Caki2 (cell line): ENCODE results near the gene CIDEB. TPM values are rescaled to one million over a fixed set of nuclear protein-coding genes. Genes with fewer than 3 reads are reported as not detected.
"Not testable (repeated sequence)": the region's sequence is repeated elsewhere in the genome, so short reads cannot be mapped to it uniquely, and the experiment has no call there.

Source experiments
- DNase-seq: peaks from one replicate; pipeline ENCODE4 v3.0.0-alpha.2; 2015; ENCODE audit warnings: low read depth
- in situ Hi-C: cut with HindIII; loops from 2 replicates; pipeline ENCODE4 v1.10.0; 2016; ENCODE audit warnings: low sequenced_read_pairs, low pct_unique_long_range_greater_than_20kb, mixed read lengths
- total RNA-seq: library from RNA; depleted of rRNA; stranded (reverse); fragments of >200 nt; shearing (Covaris generic); gene quantifications from 2 replicates; pipeline ENCODE4 v1.2.3, GENCODE V29; 2014; ENCODE audit warnings: low replicate concordance

CIDEB gene
- total RNA-seq, 1 experiment from 2014 or later: 1.0 TPM

DNA sequence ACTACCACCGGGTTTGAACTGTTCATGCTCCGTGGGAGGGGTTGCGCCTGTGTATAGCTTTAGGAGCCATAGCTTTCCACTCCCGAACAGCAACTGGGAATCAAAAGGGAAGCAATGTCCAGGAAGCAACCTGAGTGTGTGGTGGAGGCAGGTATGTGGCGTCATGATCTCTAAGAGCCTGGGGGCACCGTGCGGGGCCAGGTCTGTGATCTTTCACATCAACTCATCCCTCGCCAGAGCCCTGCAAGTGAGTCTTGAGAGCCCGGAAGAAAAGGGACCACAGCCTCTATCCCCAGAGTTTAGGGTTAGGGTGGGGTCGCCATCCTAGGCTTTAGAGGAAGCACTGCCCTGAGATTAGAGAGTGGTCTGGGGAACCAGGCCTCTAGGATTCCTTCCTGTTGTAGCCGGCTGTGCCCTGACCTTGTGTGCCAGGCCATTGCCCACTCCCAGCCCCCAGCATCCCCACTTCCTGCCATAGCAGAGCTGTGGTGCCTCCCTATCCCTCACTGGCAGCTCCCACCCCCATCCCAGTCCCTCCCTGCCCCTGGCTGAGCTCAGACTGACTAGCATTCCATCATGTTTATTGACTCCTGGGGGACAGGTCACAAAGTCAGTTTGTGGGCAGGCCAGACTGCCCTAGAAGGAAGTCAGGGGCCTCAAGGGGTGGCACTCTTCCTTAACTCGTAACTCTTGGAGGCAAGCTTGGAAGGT is 27.8 kb upstream of the CIDEB start:
- DNase-seq: no peak
- in situ Hi-C loops: loop anchor here (10.0 kb wide), 1 partner anchor 99 kb away; no protein-coding TSS in a partner anchor

DNA sequence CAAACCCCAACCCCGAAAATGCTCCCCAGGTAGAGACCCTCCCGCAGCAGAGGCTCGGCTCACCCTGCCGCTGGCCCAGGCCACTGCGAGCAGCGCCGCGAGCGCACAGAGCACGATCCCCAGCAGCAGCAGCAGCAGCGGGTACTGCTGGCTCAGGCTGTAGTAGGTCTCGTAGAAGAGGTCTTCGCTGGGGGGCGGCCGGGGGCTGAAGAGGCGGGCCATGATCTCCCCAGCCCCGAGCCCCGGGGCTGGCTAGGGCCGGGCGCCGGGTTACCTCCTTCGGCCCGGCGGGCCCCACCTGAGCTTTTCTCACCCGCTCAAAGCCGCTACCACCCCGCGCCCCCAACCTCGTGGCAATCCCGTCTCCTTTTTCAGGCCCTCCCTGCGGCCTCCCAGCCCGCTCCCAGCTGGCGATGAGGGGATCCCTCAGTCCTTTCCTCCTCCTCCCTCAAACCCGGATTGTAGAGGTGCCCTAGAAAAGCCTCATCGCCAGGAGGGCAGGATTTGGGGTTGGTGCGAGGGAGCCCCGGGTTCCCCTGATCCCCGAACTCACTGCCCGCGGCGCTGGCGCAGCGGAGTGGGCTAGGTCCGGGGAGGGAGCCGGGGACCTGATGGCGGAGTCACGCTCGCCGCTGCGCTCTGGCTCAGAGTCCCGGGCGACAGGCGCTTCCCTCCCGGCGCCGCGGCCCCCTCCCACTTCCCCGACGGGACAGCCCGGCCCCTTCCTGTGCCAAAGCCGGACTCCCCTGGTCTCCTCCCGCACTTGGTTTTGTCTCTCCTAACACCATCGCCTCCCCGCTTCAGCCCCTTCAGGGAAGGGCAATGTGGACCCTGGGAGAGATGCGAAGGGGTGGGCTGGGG is 26.9 kb upstream of the CIDEB start, which contains the start of gene ADCY4:
Gene ADCY4 (minus strand): TSS at position 641 of the 861 bp plus-strand sequence. CDS start 419 bp downstream, at position 222.
- in situ Hi-C loops: loop anchor here (10.0 kb wide), 1 partner anchor 100 kb away; no protein-coding TSS in a partner anchor
- no peak for DNase-seq

DNA sequence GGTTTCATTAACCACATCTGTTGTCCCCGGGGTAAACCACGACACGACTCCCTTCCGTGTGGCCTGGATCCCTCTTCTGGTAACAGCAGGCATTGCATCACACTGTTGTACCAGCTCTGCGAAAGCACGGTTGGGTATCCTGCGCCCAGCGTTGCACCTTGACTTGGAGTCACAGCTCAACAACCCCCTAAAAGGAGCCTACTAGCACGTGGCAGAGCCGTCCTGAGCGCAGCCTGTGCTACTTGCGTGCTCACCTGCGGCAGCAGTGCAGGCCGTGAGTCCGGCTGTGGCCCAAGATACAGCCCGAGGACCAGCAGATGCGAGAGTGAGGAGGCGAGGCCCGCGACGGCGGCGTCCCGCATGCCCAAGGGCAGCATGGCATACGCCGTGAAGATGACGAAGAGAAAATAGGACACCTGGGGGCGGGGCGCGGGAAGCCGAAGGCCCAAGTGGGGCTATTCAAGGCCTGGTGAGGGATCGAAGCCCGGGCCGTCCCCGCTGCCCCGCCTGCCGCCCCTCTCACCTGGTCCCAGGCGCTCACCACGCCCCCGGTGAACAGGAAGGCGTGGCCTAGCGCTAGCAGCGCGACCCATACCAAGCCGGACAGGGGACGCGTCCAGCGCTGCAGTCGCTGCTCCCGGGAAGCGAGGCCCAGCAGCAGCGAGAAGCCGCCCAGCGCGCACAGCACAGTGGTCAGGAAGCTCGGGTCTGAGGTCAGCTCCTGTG is 24.7 kb upstream of the CIDEB start:
- in situ Hi-C loops: loop anchor here (10.0 kb wide), 1 partner anchor 102 kb away; no protein-coding TSS in a partner anchor

DNA sequence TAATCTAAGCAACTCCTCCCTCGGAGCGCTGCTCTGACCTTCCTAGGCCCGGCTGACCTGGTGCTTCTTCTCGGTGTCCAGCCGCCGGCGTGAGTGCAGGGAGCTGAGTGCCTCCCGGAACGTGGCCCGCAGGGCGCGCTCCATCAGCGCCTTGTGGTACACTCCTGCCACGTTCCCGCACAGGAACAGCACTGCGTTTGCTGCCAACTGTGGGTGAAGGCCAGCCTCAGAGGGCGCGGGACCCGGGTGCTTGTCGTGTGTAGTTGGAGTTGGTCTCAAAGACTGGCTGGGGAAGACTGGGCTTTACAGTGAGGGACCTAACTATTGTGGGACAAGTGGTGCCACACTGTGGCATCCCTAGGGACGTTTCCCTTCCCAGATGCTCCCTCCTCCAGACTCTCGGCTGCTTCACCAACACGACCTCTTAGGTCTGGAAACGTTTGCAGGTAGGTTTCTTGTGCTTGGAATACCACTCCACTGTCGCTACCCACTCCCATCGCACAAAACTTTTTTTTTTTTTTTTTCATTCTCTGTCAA is 24.0 kb upstream of the CIDEB start:
- DNase-seq: no peak
- in situ Hi-C loops: loop anchor here (10.0 kb wide), 1 partner anchor 103 kb away; no protein-coding TSS in a partner anchor

More for the DNA sequence above, 24.7 kb upstream of the CIDEB start:
- peak; percentile 22 for DNase-seq

DNA sequence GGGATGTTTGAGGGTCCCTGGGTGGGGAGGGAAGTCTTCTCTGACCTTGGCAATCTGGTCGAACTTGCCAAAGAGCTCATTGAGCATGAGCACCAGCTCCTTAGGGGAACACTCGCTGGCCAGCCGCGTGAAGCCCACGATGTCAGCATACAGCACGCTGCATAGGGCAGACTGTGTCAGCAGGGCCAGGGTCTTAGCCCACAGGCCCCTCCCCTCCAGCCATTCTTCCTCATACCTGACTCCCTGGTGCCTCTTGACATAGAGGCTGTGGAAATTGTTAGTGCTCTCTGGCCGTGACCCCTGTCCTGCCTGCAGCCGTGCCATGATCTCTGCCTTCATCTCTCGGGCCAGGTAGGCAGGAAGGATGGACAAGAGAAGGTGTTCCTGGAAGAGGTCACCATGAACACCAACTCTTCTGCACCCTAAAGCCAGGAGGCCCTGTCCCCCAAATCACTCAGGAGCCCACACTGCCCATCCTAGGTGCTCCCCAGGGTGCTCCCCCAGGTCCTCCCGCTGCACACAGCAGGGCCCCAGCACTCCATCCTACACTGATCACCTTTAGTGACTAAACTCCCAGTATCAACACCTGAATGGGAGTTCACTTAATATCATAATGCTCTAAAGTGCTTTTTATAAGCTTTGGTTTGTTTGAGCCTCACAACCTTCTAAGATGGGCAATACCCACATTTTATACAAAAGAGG is 23.3 kb upstream of the CIDEB start:
- no peak for DNase-seq
- in situ Hi-C loops: loop anchor here (10.0 kb wide), 1 partner anchor 104 kb away; no protein-coding TSS in a partner anchor

DNA sequence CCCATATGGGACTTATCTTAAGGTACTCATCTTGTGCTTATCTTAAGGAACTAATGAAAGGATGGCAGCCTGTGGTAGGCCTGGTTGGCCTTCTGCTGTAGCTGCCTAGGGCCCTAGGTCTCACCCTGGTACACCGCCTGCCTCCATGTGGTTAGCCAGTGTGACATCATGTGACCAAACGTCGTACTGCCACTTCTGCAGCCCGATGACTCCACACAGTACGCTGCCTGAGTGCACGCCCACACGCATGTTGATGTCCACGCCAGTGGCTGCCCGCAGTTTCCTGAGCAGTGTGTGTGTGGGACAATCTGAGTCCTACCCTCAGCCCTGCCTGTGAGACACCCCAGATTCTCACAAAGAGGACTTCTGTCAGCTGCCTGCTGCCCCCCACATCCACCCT is 22.0 kb upstream of the CIDEB start:
- in situ Hi-C loops: loop anchor here (10.0 kb wide), 1 partner anchor 105 kb away; no protein-coding TSS in a partner anchor
- DNase-seq: no peak

DNA sequence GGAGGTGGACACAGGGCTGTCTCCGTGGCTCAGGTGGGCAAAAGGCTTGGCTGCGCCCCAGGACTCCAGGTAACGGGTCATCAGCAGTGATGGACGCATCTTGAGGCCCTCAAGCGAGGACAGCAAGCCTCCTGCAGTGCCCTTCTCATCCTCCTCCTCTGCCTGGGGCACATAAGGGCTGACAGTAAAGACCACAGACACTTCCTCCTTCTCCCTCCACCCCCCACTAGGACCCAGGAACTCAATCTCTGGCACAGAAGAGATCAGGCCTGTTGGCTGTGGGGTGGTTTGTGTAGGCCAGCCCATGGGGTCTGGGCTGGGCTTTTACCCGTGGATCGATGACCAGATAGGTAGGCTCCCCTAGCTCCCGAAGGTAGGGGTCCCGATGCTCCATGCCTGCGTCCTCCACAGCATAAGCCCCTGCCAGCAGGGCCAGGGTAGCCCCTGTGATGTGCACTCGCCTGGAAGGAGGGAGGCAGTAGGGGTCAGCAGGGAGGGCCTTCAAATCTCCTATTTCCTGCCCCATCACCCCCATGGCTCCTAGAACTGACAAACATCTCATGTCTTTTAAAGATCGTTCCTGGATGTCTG is 21.4 kb upstream of the CIDEB start:
- in situ Hi-C loops: no loop called here
- no peak for DNase-seq

DNA sequence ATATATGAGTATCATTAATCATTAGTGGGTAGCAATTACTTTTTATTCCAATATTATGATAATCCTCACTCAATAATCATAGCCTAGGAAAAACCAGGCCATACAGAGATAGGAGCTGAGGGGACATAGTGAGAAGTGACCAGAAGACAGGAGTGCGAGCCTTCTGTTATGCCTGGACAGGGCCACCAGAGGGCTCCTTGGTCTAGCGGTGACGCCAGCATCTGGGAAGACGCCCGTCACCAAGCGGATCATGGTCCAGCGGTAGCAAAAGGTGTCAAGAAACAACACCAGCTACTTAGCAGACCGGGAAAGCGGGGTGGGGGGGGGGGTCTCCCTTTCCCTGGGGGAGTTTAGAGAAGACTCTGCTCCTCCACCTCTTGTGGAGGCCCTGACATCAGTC is 20.1 kb upstream of the CIDEB start:
- in situ Hi-C loops, DNase-seq: not testable (repeated sequence)

DNA sequence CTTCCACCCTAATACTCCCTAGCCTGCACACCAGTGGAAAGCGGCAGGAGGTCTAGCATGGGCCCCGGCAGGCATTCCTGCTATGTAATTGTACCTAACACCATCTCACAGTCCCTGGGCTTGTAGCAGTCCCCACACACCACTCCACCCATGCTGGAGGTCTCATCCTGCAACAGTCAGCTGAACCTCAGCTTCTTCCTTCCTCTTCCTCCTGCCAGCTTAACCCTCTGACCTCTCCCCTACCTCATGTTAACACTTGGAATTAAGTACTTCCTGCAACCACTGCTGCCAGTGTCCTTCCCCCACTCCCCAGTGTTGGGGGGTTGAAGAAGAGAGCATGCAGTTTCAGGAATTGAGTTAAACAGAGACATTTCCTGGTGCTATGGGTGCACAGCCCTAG is 19.5 kb upstream of the CIDEB start:
- in situ Hi-C loops: no loop called here
- DNase-seq: no peak

DNA sequence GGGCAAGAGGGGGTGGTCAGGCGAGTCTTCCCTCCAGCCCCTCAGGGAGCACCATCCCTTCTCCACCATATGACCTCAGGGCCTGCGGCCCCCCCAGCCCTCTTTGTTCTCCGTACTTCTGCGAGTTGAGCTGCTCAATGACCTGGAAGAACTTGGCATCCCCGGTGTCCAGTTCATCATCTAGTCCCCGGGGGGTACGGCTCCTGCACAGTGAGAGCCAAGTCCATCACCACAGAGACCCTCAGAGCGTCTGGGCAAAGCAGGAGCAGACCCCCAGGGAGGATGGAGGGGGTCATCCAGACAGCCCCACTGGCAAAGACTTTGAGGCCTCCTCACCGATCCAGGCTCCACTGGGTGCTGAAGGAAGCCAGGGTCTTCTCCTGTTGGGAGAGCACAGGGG is 18.2 kb upstream of the CIDEB start:
- DNase-seq: no peak
- in situ Hi-C loops: no loop called here

DNA sequence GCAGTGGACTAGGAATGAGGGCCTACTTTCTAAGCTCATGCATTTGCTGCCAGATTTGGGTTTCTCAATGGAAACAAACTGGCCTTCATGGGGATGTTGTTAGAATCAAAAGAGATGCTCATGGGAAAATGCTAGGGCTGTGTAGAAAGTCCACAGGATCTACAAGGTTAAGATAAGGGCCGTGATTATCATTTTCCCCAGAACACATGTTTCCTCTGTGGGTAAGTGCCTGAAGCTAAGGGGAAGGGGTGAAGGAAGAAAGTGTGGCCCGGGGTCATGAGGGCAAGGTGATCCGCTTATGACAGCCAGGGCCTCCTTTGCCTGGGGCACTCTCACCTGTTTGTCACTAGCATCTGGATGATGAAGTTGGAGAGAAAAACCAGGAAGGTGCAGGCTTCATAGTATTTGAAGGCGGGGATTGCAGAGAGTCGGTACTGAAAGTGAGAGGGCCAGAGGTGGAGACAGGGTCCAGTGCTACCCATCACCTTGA is 17.3 kb upstream of the CIDEB start:
- DNase-seq: no peak
- in situ Hi-C loops: no loop called here

DNA sequence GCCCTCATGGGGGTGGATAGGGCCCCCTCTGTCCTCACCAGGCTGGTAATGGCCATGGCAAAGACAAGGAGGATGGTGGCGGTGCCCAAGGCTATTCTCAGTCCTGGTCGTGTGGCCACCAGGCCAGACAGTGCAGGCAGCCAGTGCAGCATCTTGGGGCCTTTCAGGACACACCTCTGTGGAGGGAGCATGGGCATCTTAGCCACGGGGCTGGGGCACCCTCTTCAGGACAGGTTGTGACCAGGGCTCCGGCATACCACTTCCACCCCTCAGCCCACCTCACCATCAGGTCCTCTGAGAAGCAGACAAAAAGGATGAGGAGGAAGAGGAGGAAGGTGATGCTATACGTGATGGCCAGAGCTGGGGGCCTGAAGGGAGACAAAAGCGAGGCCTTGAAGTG is 16.2 kb upstream of the CIDEB start:
- in situ Hi-C loops: no loop called here

DNA sequence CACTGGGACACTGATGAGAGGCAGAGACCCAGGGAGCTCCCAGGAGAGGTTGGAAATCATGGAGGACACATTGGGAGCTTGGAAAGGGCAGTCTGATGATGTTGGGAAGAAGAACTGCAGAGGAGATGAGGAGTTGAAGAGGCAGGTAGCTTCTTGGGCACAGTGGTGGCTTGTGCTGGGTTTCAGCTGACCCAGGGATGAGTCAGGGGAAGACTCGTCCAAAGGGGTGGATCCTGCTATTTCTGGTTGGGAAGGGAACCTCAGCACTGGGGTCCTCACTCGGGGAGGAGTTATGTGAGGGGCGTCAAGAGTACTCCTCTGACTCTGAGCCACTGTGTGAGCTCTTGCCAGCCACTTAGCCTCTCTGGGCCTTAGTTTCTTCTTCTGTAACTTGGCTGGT is 15.6 kb upstream of the CIDEB start:
- in situ Hi-C loops: no loop called here
- no peak for DNase-seq

More for the DNA sequence above, 16.2 kb upstream of the CIDEB start:
- no peak for DNase-seq

DNA sequence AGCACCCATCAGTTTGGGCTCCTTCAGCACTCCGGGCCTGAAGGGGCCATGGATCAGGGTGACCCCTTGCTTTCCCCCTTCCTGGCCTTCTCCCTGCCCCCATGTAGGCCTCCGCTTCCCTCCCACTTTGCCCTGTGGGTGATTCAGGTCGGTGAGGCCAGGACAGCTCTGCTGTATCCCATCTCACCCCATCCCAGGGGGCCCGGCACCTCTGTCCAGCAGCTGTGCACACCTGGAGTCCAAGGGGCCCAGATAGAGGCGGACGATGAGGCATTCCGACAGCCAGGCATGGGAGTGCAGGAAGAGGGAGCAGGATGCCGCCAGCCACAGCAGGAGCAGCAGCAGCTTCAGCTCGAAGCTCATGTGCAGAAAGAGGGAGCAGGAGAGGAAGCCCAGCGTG is 14.9 kb upstream of the CIDEB start:
- in situ Hi-C loops: no loop called here
- no peak for DNase-seq

DNA sequence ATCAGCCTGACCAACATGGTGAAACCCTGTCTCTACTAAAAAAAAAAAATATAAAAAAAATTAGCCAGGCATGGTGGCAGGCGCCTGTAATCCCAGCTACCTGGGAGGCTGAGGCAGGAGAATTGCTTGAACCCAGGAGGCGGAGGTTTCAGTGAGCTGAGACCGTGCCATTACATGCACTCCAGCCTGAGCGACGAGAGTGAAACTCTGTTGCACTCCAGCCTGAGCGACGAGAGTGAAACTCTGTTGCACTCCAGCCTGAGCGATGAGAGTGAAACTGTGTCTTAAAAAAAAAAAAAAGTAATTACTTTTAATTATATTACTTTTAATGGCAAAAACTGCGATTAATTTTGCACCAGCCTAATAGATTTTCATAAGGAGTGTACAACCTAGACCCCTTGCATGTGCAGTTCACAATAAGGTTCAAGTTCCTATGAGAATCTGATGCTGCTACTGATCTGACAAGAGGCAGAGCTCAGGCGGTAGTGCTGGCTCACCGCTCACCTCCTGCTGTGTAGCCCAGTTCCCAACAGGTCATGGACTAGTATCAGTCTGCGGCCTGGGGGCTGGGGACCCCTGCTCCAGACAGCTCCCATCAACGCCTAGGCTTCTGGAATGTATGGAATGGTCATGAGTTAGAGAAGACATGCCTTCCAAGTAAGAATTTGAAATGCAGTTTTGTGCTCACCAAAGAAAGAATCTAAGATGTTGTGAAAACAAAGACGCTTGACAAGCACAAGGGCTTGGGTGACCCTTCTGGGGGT is 13.6 kb upstream of the CIDEB start:
- in situ Hi-C loops: no loop called here
- DNase-seq: no peak

DNA sequence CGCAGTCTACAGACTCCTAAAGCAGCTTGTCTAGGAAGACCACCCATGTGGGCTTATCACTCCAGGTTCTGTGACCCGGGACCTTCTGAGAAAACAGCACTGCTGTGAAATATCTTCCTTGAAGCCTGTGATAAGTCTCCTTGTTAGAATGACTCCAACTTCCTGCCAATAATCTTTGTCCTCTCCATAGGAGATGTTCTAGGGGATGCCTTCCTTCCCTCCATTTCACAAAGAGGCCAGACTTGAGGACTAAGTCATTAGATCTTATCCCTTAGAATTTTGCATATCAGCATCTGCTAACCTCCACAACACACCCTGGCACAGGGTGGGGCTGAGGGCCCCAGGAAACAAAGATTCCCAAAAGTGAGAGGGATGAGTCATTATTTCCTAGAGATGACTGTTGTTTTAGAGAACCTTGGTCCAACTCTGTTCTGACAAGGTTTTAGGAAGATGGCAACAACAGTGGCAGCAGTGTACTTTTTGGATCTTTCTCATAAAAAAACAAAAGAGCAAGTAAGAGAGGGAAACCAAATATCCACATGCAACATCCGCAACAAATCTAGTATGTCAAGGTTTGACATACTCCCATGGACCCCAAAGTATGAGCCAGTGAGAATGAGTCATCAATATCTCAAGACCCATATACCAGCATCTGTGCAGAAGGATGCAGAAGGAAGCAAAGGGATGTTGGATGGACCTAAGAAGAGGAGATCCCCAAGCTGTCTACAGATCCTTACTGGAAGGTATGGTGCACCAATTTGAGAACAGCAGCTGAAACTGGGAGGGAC is 9.6 kb upstream of the CIDEB start:
- in situ Hi-C loops: no loop called here
- no peak for DNase-seq
